Femur (tissue), 1 donor: ENCODE measurements around the gene ADAT3.
"Not testable (repeated sequence)": the region's sequence is repeated elsewhere in the genome, so short reads cannot be mapped to it uniquely, and the experiment has no call there.

ENCODE experiments used
- DNase-seq: peaks from one replicate; pipeline ENCODE4 v3.0.0-alpha.2; 2017

The ADAT3 gene

GRCh38 chr19:1867349-1867724 lies 37.9 kb upstream of the ADAT3 start:
- DNase-seq = no peak

- no peak for DNase-seq
Measured at GRCh38 chr19:1868971-1869370, 36.2 kb upstream of the ADAT3 start.

GRCh38 chr19:1871140-1871597 lies 34.0 kb upstream of the ADAT3 start:
- no peak for DNase-seq

GRCh38 chr19:1871630-1872029 lies 33.6 kb upstream of the ADAT3 start:
- DNase-seq = no peak

- no peak for DNase-seq
Measured at GRCh38 chr19:1872807-1873523, 32.2 kb upstream of the ADAT3 start.

GRCh38 chr19:1873524-1874473 lies 31.4 kb upstream of the ADAT3 start:
- DNase-seq = peak; percentile 37

GRCh38 chr19:1874554-1875185 lies 30.5 kb upstream of the ADAT3 start:
- DNase-seq = no peak

- DNase-seq = not testable (repeated sequence)
Measured at GRCh38 chr19:1875265-1875645, 29.9 kb upstream of the ADAT3 start.

GRCh38 chr19:1875646-1876495 lies 29.3 kb upstream of the ADAT3 start:
- DNase-seq = peak; percentile 94

- peak; percentile 52 for DNase-seq
Measured at GRCh38 chr19:1876496-1877279, 28.5 kb upstream of the ADAT3 start.

- not testable (repeated sequence) for DNase-seq
Measured at GRCh38 chr19:1877280-1877660, 27.9 kb upstream of the ADAT3 start.

- DNase-seq = not testable (repeated sequence)
Measured at GRCh38 chr19:1878583-1878982, 26.6 kb upstream of the ADAT3 start.

- DNase-seq = not testable (repeated sequence)
Measured at GRCh38 chr19:1879982-1880381, 25.2 kb upstream of the ADAT3 start.

GRCh38 chr19:1880611-1881392 lies 24.4 kb upstream of the ADAT3 start:
- DNase-seq = no peak

GRCh38 chr19:1881393-1882088 lies 23.7 kb upstream of the ADAT3 start:
- DNase-seq = not testable (repeated sequence)

- peak; percentile 40 for DNase-seq
Measured at GRCh38 chr19:1882089-1882785, 23.0 kb upstream of the ADAT3 start.

- no peak for DNase-seq
Measured at GRCh38 chr19:1882786-1883692, 22.2 kb upstream of the ADAT3 start.

GRCh38 chr19:1883784-1884183 lies 21.4 kb upstream of the ADAT3 start:
- no peak for DNase-seq
